Measurements from ENCODE around the gene CNPY1.

Gene CNPY1

DNA sequence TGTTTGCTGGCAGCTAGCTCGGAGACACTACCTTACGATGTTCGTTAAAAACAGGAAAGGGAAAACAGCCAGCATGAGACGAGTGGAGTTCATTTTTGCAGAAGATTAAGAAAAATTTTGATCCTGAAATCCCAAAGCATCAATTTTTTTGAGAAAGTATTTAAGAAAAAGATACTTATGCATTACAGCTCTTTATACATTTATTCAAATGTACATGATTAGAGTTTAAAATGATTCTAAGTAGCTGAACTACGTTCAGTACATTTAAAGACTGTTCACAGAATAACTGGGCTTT, 34.7 kb downstream of the CNPY1 start:
- DNase-seq (ENCODE audit: low read depth in 2 of 2) = no peak

DNA sequence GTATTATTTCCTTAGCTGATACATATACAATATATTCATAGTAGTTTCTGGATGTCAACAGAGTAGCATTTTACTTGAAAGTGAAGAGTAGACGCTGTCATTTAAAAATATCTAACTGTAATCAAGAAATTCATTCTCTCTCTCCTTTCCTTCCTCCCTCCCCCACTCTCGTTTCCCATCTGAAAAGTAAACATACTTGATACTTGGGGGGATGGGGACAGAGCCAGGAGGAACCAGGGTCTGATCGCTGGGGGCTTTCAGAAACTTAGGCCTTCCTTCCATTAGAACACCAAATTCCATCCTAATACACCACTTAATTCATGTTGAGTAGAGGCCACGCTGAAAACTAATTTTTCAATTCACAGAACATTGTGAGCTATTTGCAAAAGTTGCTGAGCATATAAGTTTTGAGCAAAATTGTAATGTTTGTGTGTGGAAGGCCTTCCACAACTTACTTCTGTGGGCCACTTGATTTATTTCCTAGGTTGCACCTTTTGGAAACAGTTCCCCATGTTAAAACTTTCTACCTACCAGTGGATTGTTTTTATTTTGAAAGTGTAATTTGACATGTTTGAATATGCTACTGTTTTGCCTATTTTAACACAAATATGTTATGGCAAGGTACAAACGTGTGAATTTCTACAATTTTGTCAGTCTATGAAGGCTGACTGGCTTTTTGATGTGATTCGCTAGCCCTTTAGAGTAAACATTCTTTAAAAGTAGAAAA, 35.2 kb downstream of the CNPY1 start:
- DNase-seq (ENCODE audit: low read depth in 2 of 2) = no peak

DNA sequence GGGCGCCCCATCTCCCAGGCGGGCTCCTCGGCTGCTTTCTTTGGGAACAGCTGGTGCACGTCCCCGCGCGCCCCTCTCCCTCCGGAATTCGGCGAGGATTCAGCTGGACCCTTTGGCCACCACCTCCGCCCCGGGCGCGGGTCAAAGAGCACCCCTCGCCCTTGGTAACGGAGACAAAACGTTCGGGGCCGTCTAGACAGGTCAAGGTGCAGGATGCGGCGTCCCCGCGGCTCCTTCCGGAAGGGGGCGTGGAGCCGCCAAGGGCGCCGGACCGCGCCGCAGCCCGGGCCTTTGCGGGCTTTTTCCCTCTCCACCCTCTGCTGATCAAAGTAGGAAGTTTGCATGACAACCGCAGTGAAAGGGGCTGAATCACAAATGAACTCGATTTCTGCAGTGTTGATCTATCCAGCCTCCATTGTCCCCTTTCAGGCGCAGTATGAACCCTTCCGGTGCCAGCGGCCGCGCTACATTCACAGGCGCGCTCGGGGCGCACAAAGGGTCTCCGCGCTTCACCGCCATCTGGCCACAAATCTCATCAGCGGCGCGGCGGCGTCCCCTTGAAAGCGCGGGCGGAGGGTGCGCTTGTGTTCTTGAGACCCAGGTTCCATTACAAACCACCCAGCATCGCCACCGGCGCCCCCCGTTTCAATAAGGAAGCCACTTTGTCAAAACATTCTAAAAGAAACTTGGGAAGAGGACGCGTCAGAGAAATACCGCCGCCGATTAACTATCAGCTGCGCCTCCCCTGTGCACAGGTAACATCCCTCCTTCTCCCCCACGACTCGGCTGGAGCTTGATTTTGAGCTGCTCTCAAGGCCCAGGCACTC, 36.4 kb downstream of the CNPY1 start:
- no peak for DNase-seq (ENCODE audit: low read depth in 2 of 2)

DNA sequence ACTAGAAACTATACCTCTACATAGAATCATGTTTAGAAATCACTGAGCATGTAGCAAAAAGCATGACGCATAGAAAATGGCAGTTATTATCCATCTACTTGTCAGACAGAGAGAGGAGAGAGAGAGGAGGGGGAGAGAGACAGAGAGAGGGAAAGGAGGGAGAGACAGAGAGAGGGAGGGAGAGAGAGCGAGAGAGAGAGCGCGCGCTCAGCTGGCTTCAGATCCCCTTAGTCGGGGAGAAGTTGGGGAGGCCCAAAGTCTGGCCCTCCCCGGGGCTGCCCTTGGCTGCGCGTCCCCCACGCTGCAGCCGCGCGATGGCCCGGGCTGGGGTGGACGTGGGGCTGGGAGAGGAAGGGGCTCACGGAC, 37.0 kb downstream of the CNPY1 start:
- DNase-seq (ENCODE audit: low read depth in 2 of 2) = no peak

DNA sequence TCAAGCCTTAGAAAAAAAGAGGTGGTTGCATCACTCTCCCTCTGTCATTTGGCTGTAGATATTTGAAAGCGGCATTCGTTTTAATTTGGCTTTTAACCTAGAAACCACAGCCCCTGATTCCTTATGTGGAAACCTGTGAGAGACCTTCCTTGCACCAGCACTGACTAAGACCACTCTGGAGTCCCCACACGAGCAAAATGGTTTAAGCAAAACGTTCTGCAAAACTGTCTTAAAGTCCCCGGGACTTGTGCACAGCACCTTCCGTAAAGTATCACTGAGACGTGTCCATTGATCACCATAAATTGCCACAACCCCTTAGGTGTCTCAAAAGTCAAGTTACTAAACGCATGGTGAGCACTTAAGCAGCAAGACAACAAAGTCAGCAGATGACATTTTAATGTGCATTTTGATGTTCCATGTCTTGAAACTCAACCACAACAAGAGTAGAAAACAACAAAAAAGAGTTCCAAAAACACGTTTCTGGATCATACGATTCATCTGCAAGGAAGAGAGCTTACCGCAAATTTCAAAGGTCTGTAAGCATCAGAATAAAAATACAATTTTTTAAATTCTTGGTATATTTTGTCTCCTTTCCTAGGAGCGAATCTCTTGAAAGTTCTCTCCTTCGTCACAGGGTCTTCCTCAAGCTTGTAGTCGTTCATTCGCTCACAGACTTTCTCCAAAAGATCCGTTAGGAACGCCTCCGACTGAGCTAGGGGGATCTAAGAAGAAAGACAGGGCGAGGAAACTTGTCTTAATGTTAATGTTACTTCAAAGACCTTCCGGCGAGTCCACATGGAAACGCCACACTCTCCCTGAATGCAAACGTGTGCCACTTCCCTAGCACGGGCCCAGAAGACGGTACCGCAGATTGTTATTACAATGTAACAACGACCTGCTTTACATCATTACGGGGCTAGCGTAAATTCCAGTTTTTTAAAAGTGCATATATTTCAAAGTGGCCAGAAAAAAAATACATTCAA, 37.7 kb downstream of the CNPY1 start:
- no peak for DNase-seq (ENCODE audit: low read depth in 2 of 2)

DNA sequence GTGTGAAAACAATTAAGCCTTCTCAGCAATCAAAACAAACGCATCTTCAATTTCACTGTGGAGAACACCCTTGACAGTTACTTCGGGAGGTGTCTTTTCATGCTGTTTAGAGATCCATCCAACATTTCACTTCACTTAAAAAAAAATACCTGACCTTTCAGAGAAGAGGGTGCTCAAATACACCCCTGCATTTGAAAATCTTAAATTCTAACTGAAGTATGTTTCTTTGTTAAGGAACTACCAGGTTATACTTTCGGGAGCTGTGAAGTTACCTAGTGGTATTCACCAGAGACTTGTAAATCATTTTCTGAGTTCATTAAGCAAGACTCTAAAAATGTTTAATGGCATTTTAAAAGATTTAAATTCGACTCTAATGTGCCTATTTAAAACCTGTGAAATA, 38.8 kb downstream of the CNPY1 start:
- no peak for DNase-seq (ENCODE audit: low read depth in 2 of 2)

DNA sequence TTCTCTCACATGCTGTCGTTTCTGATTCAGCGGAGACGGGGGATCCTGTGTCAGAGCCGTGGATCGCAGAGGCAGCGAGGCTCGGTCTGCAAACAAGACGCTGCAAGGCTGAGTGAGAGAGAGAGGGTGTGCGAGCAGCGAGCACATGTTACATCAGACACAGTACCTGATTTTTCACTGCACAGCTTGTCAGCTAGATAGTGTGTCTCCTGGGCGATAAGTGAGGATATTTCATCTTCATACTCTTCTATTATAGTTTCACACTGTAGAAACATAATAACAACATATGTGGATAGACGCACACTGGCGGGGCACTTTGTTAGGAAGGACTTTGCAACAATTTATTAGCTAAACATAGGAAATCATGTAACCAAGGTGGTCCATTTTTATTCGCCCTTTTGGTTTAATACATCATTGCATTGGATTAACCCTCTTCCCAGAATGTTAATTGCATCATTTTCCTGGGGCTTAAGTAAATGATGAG, 39.5 kb downstream of the CNPY1 start:
- no peak for DNase-seq (ENCODE audit: low read depth in 2 of 2)

DNA sequence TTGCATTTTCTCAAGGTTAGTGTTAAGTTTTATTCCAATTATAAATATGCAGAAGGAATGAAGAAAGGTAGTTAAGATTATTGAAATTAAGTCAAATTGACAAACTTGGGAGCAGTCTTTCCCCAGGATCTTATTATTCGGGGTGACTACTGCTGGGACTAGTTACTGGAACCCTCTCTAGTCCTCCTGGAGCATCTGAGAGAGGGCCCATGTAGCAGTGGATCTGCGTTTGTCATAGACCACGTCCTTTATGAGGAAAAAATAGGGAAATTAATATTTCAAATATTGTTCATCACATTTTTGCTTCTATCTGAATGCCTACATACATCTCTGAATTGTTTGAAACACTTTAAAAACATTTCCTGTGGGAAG, 41.0 kb downstream of the CNPY1 start:
- no peak for DNase-seq (ENCODE audit: low read depth in 2 of 2)

DNA sequence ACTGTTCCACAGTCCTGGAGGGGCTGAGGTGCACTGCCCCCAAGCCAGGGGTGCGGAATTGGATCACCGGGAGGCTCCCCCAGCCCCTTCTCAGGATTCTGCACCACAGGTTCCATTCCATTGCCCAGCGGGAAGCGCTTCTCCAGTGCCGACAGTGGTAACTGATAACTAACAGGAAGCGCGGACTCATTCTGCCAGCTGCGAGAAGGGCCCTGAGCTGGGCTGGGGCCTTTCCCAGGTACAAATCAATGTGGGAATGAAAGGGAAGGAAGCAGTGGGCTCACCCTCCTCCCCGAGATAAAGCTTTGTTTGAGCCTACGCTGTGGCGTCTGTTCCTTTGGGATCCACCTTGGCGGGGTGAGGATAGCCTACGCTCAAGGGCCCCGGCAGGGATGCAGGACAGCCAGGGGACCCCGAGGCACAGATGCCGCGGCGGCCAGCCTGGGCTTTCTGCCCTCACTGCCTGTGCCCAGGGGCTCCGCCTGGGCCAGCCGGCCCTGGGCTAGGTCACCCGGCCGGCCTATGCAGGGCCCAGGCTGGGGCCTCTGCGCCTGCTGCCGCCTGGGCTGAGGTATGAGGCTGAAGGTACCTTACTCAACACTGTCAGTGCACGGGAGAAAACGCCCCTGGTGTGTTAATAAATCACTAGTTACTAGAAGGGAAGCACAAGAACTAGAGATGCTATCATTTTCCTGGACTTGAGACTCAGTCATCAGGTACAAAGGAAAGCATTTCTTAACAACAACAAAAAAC, 49.0 kb downstream of the CNPY1 start:
- DNase-seq (ENCODE audit: low read depth in 2 of 2) = no peak

DNA sequence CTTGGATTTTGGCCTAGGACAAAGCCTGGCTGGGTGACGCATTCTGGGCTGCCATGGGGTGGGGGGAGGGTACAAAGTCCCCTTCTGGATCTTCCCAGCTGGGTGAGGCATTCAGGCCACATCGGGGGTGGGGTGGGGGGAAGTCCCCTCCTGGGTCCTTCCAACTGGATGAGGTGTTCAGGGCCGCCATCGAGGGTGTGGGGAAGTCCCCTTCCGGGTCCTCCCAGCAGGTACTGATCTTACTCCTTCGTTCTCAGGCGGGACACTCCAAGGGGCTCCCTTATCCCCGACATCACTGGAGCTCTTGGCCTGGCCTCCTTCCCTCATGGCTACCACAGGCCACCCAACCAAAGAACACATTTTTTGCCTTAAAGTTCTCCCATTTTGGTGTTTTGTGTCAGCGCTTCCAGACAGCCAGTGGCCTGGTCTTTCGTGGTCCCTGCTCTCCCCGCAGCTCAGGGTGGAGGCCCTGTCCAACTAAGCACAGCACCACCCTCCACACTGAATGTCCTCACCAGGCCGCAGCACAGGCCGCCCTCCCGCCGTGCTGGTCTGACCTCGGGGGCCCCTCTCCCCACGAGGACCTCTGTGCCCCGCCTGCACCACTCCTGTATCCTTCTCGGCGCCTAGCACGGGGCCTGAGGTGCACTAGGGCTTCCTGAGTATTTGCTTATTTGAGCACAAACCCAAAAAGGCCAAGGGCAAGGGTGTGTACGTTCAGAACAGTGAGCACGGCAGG, 49.9 kb downstream of the CNPY1 start:
- DNase-seq (ENCODE audit: low read depth in 2 of 2) = no peak

DNA sequence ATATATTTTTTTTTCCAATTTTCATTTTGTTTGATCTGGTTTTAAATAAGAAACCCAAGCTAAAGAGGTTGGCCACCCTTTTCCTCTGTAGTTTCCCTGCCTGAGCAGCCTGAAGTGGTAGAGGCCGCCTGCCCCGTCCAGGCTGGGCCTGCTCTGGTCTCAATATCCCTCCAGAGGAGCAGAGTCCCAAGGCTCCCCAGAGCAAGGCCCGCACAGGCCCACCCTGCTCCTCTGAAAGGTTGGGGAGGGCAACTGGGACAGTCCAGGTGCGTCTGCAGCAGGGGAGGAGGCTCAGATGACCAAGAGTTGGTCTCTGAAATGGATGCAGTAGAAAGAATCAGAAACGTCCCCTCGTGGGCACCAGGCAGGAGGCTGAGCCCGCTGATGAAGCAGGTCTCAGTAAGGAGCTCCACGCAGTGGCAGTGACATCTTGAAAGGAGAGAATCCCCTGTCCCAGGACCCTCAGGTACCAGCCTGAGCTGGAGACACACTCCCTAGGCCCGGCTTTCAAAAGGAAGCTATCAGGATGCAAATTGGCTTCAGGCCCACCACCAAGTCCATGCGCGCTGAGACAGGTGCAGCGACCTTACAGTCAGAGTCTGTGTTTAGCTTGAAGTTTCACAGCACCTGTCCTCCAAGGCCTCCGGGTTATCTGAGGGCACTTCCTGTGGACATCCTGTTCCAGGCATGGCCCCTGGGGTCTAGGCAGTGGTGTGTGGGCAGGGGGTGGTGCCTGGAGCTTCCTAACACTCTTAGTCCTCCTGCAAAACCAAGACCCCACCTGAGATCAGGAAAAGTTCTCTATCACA, 50.7 kb downstream of the CNPY1 start:
- no peak for DNase-seq (ENCODE audit: low read depth in 2 of 2)

DNA sequence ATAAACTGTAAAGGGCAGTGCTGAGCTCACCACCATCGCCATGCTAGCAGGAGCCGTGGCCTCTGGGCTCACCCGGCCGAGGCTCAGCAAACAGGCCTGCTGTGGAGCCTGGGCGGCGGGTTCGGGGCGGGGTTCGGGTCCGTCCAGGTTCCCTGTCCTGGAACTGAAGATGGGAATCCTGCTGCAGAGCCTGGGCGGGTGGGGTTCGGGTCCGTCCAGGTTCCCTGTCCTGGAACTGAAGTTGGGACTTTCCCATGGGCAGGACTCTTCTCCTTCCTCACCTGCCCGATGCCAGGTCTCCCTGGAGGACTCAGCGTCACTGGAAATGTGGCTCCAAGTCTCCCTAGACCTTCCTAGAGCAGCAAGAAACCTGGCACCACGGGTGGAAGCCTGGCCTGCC, 51.8 kb downstream of the CNPY1 start:
- no peak for DNase-seq (ENCODE audit: low read depth in 2 of 2)

DNA sequence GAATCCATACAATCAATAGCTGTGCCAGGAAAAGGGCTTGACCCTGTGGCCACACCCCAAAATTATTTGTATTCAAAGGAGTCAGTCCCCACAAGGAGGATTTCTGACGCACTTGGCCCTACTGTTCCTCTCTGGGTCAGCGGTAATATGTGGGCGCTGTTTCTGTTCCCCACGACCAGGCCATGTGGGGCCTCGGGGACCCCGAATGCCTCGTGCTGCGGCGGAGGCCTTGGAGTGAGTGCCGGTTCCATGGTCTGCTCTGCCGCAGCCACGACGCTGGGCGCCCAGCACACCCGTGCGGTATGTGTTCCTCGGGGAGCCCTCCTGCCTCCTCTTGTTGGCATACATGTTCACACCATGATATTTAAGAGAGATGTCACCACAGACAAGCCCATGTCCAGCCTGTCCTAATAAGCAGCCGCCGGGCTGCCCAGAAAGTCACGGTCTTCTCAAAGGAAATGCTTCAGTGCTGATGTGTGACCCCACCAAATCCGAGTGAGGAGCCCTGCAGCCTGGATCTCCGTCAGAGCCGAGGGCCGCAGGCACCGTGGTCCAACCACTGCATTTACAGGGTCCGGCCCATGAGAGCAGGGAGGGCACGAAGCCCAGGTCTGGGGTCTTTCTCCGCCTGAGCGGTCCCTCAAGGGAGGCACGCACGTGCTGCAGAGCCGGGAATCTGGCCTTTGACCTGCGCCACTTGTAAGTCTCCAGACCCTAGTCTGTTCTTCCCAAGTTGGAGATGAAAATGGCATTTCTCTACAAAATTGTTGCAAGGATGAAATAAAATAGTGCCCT, 52.4 kb downstream of the CNPY1 start:
- DNase-seq (ENCODE audit: low read depth in 2 of 2) = no peak

DNA sequence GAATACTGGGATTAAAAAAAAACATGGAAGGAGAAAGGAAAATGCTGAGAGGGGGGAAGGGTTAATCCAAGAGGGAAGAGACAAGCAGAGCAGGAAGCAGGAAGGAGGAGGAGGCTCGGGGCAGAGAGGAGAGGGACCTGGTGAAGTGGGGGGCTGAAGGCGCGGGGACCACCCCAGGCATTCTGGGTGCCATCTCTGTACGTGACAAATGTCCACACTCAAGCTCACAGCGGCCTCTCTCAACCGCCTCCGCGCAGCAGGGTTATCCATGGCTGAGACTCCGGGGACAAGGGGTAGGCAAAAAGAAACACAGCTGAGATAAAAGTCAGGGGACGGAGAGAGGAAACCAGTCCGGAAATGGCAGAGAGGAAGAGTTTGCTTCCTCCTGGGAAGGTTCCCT, 54.5 kb downstream of the CNPY1 start:
- no peak for DNase-seq (ENCODE audit: low read depth in 2 of 2)

DNA sequence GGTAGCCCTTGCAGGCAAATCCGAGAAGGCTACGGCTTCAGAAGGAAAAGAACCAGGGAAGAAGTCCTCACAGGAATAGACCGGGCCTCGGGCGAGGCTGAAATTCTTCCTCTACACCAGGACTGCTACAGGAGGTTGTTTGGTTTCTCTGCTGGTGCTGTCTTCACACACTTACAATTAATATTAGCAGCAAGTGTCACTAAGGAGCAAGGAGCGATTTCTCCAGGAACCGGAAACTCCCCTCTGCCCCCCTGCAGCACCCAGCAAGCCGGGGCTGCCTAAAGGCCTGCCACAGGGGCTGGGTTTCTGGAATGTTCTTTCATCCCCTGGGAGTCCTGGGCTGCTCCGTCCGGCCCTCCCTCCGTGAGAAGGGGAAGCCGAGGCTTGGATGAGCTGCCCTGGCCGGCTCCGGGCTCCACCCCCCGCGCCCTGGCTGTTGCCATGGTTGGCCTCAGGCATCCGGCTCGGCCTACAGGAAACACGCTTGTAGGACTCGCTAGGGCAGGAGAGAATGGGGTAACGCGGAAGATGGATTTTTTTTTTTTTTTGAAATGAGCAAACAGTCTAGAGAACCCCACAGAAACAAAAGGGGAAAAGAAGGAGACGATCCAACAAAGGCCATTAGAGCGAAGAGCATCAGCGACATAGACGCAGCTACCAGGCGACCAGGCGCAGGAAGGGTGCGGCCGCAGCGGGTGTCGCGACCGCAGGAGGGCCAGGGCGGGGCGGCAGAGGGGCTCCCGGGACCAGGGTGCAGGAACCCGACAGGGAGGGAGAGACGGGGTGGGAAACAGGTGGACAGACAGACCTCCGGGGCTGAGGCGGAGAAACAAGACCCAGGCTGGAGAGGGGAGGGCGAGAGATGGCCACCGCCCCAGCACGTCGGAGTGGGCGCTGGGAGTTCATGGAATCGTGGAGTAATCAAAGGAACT, 55.4 kb downstream of the CNPY1 start:
- peak in 1 of 2 donors; percentile 34 for DNase-seq (ENCODE audit: low read depth in 2 of 2)

DNA sequence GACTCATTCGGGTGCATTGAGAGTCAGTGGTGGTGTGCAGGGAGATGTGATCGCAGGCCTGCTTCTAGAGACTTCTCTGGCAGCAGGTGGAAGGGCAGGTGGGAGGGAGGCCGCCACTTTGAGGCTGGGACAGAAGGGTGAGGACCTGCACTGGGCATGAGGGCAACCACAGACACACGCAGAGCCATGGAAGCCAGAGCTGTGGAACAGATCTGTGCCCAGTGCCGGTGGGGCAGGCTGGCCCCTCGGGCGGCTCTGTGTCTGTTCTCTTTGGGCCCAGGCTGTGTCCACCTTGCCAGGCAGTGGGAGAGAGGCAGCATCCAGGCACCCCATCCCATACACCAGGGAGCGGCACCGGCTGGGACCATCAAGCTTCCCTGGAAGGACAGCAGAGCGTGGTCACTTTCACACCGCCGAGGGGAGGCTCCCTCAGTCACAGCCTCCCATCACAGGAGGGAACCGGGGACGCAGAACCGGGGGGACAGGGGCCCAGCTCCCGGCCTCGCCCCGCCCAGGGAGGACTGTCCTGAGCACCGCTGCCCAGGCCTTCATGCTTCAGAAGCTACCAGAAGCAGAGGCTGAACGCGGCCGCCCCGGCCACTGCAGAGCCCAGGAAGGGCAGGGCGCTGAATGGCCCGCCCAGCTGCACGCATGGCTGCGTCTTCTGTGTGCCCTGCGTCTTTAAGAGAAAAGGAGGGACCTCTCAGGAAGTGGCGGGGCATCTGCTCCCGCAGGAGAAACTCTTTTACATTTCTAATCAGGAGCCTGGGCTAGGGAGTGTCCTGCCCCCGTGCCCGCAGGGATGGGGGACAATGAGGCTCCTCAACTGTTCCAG, 56.3 kb downstream of the CNPY1 start:
- no peak for DNase-seq (ENCODE audit: low read depth in 2 of 2)

DNA sequence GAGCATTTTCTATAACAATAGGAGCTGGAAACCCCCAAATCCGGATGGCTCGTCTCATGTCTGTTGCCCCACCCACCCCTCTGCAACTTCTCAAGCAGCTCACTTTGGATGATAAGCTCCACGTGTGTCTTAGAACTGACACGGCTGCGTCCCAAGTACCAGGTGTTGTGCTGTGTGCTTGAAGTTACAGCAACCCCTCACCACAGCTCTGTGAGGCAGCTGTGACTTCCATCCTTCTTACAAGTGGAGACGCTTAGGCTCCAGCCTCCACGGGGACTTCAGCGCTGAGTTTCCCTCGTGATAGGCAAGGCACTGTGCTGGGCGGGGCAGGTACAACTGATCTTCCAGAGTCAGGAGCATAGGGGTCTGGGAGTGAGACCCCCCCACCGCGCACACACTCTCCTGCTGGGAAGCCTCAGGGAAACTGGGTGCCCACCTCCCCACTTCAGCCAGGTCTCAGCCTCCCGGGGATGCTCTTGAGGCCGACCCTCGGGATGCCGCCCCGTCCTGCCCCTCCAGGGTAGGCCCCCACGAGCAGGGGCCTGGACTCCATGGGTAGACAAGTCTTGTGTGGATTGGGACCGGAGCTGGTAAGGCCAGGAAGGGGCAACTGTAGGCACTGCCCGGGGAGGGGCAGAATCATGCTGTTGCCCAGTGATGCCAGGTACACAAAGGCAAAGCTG, 57.1 kb downstream of the CNPY1 start:
- DNase-seq (ENCODE audit: low read depth in 2 of 2) = no peak
